Smooth muscle cell (in vitro differentiated cells): Measurements from ENCODE around the gene DNAJC3. TPM values are rescaled to one million over a fixed set of nuclear protein-coding genes. Genes with fewer than 3 reads are reported as not detected.

Experiments used
- DNase-seq: peaks from one replicate; lab custom pipeline; 2025; ENCODE audit not compliant: unreplicated experiment; lab: John Stamatoyannopoulos, UW
- H2AFZ ChIP-seq: fragments of 200-600 bp; sonication (generic); 2 replicates; pipeline ENCODE4 v1.6.0; 2016; ENCODE audit warnings: antibody characterized with exemption, low read depth, mild to moderate bottlenecking
- H3F3A ChIP-seq: fragments of 200-600 bp; sonication (generic); 2 replicates; pipeline ENCODE4 v1.6.0; 2017; ENCODE audit warnings: antibody characterized with exemption, low read depth
- H3K27ac ChIP-seq: fragments of 200-600 bp; sonication (generic); 2 replicates; pipeline ENCODE4 v1.5.1; 2016; ENCODE audit warnings: low read depth, mild to moderate bottlenecking
- H3K27me3 ChIP-seq: fragments of 200-600 bp; sonication (generic); 2 replicates; pipeline ENCODE4 v1.6.1; 2016; ENCODE audit warnings: low read depth, mild to moderate bottlenecking
- H3K36me3 ChIP-seq: fragments of 200-600 bp; sonication (generic); 2 replicates; pipeline ENCODE4 v1.5.1; 2016; ENCODE audit warnings: low read depth
- H3K4me1 ChIP-seq: fragments of 200-600 bp; sonication (generic); 2 replicates; pipeline ENCODE4 v1.5.1; 2016; ENCODE audit warnings: low read depth
- H3K4me2 ChIP-seq: fragments of 200-600 bp; sonication (generic); 2 replicates; pipeline ENCODE4 v1.6.0; 2016; ENCODE audit warnings: mild to moderate bottlenecking
- H3K4me3 ChIP-seq: fragments of 200-600 bp; sonication (generic); 2 replicates; pipeline ENCODE4 v1.5.1; 2016; ENCODE audit warnings: mild to moderate bottlenecking
- H3K79me2 ChIP-seq: fragments of 200-600 bp; sonication (generic); 2 replicates; pipeline ENCODE4 v1.6.0; 2016; ENCODE audit warnings: low read depth, mild to moderate bottlenecking
- H3K9ac ChIP-seq: fragments of 200-600 bp; sonication (generic); 2 replicates; pipeline ENCODE4 v1.6.0; 2016; ENCODE audit warnings: low read depth
- H3K9me3 ChIP-seq: fragments of 200-600 bp; sonication (generic); replicated peaks from 2 replicates; pipeline ENCODE4 v1.5.1; 2016; ENCODE audit warnings: low read depth
- H4K20me1 ChIP-seq: fragments of 200-600 bp; sonication (generic); 2 replicates; pipeline ENCODE4 v1.6.0; 2016; ENCODE audit warnings: low read depth
- CTCF ChIP-seq: fragments of 200-600 bp; sonication (generic); IDR thresholded peaks from 2 replicates; pipeline ENCODE4 v1.5.1; 2017; ENCODE audit warnings: borderline replicate concordance, mild to moderate bottlenecking, antibody characterized with exemption; ENCODE audit not compliant: insufficient read depth, poor library complexity, severe bottlenecking
- WGBS: methylation state at CpG from one replicate; pipeline ENCODE4 v1.1.7; 2016; ENCODE audit warnings: low lambda C conversion rate; 5-methylcytosine and 5-hydroxymethylcytosine counted together
- polyA plus RNA-seq: library from polyadenylated mRNA; unstranded; fragments of >200 nt; fragmentation: Nextera tagmentation; extraction: Ambion mirVana; gene quantifications from 2 replicates; pipeline ENCODE4 v1.2.1, GENCODE V29; 2016
- total RNA-seq: library from RNA; depleted of rRNA; stranded (reverse); fragments of >200 nt; gene quantifications from 2 replicates; pipeline ENCODE4 v1.2.3, GENCODE V29; 2014

DNAJC3 gene
- total and polyA plus RNA-seq, 2 experiments from 2014 or later: 15.7 to 47.8 TPM

GRCh38 chr13:95800436-95800835 lies 123.5 kb downstream of the DNAJC3 start:
- H3K4me1 ChIP-seq: no peaks in the 10 kb centered on the region
- no peaks in the 10 kb centered on the region for H3K79me2 ChIP-seq
- H3K4me2 ChIP-seq: no peak overlapping the region
- no peaks in the 10 kb centered on the region for H3K9me3 ChIP-seq
- H4K20me1 ChIP-seq: no peaks in the 10 kb centered on the region
- H3K36me3 ChIP-seq: no peaks in the 10 kb centered on the region
- no peaks in the 10 kb centered on the region for H3F3A ChIP-seq
- H3K4me3 ChIP-seq: no peak overlapping the region
- H3K27ac ChIP-seq: no peak overlapping the region
- H3K27me3 ChIP-seq: no peaks in the 10 kb centered on the region
- 76% methylated on average over 1 of the region's 1 CpG for WGBS
- TF ChIP-seq CTCF: no peak
- DNase-seq: no peak
- H3K9ac ChIP-seq: no peak overlapping the region
- H2AFZ ChIP-seq: no peak overlapping the region

- H3K36me3 ChIP-seq: no peaks in the 10 kb centered on the region
- H3K9ac ChIP-seq: no peak overlapping the region
- no peak overlapping the region for H3K4me3 ChIP-seq
- no peaks in the 10 kb centered on the region for H3K9me3 ChIP-seq
- TF ChIP-seq CTCF: no peak
- WGBS: 95% methylated on average over 4 of the region's 4 CpGs
- H3K79me2 ChIP-seq: no peaks in the 10 kb centered on the region
- no peaks in the 10 kb centered on the region for H3F3A ChIP-seq
- H2AFZ ChIP-seq: no peak overlapping the region
- H3K4me1 ChIP-seq: no peaks in the 10 kb centered on the region
- H3K4me2 ChIP-seq: no peak overlapping the region
- no peaks in the 10 kb centered on the region for H4K20me1 ChIP-seq
- no peak for DNase-seq
- H3K27ac ChIP-seq: no peak overlapping the region
- no peaks in the 10 kb centered on the region for H3K27me3 ChIP-seq
Measured at GRCh38 chr13:95801825-95802224, 124.9 kb downstream of the DNAJC3 start.

- DNase-seq: no peak
- Histone ChIP-seq H3F3A (no peaks in the 10 kb centered on the region), H4K20me1 (no peaks in the 10 kb centered on the region), H3K9me3 (peaks cover 20% of the 10 kb centered on the region), H3K4me1 (no peaks in the 10 kb centered on the region), H3K27ac (no peak overlapping the region), H3K4me3 (no peak overlapping the region), H2AFZ (no peak overlapping the region), H3K36me3 (peaks cover 18% of the 10 kb centered on the region), H3K79me2 (no peaks in the 10 kb centered on the region), H3K27me3 (no peaks in the 10 kb centered on the region), H3K9ac (no peak overlapping the region), H3K4me2 (no peak overlapping the region)
- TF ChIP-seq CTCF: no peak
Measured at GRCh38 chr13:95805921-95806320, 129.0 kb downstream of the DNAJC3 start.

- WGBS: 87% methylated on average over 5 of the region's 5 CpGs
Measured at GRCh38 chr13:95809429-95809828, 132.5 kb downstream of the DNAJC3 start.

More at GRCh38 chr13:95809429-95809828, 132.5 kb downstream of the DNAJC3 start:
- Histone ChIP-seq H3F3A (no peaks in the 10 kb centered on the region), H2AFZ (no peak overlapping the region), H3K79me2 (no peaks in the 10 kb centered on the region), H3K36me3 (peaks cover 19% of the 10 kb centered on the region), H3K27ac (no peak overlapping the region), H3K27me3 (no peaks in the 10 kb centered on the region), H3K9me3 (peaks cover 20% of the 10 kb centered on the region), H4K20me1 (no peaks in the 10 kb centered on the region), H3K4me2 (no peak overlapping the region), H3K9ac (no peak overlapping the region), H3K4me3 (no peak overlapping the region), H3K4me1 (no peaks in the 10 kb centered on the region)
- DNase-seq: no peak
- TF ChIP-seq CTCF: no peak
